SHP77 treated with DMSO at 0.1 percent for 48 hours (cell line): ENCODE results near the gene C3orf80.
"Not testable (repeated sequence)": the region's sequence is repeated elsewhere in the genome, so short reads cannot be mapped to it uniquely, and the experiment has no call there.

ENCODE experiments used
- DNase-seq: peaks from one replicate; lab custom pipeline; 2025; lab: John Stamatoyannopoulos, UW

Gene C3orf80

DNA sequence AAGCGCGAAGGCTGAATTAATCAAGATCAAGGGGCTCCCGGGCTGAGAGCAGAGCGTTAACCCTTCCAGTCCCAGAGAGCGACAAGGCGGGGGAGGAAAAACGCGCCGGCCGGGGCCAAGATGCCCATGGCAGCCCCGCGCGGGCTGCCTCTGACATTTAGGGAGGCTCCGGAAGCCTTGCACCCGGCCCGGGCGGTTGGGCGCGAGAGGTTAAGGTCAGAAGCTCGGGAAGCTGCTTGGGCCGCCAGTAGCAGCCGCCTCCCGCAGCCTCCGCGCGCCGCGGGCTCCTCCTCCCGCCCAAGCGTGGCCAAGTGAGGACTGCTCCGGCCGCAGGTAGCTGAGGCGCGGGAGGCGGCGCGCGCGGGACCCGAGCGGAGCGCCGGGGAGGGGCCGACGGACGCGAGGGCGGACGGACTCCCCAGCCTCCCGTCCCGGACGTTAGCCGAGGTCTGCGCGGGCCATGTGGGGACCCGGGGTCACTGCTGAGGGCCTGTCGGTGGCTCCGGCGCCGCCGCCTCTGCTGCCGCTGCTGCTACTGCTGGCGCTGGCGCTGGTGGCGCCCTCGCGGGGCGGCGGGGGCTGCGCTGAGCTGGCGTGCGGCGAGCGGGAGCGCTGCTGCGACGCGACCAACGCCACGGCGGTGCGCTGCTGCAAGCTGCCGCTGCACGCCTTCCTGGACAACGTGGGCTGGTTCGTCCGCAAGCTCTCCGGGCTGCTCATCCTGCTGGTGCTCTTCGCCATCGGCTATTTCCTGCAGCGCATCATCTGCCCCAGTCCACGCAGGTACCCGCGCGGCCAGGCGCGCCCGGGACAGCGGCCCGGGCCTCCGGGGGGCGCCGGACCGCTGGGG lies at the start of gene C3orf80:
TSS of gene C3orf80 (plus strand) at position 247 of the 850 bp plus-strand sequence. CDS start at position 461, 214 bp downstream.
- no peak for DNase-seq

DNA sequence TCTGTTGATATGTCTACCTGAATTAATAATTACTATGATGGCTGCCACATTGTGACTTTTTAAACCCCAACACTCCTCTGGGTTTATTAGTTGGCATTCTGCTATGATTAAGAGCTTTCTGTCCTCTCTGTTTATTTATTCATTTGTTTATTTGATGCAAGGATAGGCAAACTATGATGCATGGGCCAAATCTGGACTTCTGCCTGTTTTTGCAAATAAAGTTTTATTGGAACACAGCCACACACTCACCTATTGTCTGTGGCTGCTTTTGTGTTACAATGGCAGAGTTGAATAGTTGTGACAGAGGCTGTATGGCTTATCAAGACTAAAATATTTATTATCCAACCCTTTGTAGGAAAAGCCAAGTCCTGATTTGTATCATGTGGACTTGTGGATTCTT lies 48.3 kb upstream of the C3orf80 start:
- no peak for DNase-seq

DNA sequence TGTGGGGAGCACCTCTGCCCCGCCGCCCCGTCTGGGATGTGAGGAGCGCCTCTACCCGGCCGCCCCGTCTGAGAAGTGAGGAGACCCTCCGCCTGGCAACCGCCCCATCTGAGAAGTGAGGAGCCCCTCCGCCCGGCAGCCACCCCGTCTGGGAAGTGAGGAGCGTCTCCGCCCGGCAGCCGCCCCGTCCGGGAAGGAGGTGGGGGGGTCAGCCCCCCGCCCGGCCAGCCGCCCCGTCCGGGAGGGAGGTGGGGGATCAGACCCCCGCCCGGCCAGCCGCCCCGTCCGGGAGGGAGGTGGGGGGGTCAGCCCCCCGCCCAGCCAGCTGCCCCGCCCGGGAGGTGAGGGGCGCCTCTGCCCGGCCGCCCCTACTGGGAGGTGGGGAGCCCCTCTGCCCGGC lies 46.6 kb upstream of the C3orf80 start:
- not testable (repeated sequence) for DNase-seq

DNA sequence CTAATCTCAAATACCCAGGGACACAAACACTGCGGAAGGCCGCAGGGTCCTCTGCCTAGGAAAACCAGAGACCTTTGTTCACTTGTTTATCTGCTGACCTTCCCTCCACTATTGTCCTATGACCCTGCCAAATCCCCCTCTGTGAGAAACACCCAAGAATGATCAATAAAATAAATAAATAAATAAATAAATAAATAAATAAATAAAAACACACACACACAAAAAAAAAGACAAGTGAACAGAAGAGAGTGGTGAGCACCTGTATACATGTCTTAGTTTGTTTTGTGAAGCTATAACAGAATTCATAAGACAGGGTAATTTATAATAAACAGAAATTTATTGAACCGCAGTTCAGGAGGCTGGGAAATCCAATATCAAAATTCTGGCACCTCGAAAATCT lies 45.8 kb upstream of the C3orf80 start:
- DNase-seq = not testable (repeated sequence)

DNA sequence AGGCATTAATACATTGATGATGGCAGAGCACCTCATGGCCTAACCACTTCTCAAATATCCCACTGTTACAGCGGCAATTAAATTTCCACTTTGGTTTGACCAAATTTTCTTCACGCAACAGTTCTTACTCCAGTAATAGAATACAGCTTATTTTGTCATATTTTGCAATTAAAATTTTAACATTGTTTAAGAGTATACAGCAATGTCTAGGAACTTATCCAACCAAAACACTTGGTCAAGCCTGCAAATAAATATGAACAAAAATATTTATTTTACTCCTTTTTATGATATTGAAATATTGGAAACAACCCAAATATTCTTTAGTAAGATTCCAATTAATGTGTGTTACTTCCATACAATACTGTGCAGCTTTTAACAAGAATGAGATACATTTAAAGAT lies 45.3 kb upstream of the C3orf80 start:
- DNase-seq = no peak

DNA sequence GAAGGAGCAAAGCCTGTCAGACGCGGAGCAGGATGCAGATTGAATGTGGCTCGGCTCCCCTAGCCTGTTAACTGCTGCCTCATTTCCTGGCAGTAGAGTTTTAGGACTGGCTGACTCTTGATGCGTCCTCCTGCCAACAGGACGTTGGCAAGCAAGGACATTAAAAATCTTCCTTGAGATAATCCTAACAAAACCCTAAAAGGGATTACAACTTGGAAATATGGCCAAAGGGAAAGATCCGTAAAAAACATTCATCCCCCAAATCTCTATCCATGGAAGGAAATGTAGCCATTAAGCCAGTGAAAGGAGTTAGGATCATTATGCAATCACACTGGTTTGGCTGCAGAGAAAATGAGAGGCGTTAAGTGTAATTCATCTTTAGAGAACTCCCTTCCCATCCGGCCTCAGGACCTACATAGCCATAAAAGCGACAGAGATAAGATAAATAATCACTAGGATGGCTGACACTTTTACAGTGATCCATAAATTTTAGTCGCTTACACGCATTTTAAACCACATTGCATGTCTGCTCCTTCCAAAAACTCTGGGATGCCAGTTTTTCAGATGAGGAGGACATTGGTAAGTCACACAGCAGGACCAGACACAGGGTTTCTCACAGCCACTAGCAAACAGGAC lies 44.5 kb upstream of the C3orf80 start:
- DNase-seq = peak; percentile 13

DNA sequence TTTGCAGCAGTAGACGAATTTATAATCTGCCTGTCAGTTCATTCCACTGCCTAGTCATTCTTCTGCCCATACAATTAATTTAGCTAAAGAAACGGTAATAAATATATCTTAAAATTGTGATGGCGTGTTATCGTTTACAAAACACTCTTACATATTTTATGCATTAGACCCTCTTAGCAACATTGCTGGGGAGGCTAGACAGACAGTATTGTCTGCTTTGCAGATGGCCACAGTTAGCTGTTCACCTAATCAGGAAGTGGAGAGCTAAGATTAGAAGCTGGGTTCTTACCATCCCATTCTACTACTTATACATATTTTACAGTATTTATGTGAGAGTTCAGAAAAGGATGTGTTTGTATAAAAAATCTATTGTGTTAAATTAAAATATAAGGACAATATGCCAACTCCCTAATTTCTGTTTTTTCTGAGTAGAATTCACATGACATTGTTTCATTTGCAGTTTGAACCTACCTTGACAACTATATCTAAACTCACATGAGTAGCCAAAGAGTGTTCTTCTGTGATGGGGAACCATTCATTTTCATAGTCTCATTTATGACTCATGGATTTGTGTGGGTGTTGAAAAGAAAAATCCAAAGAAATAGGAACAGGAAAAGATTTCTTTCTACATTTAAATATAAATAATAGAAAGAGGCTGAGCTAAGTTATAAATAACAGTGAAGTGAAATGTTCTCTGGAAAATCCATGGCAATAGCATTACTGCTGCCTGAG lies 41.7 kb upstream of the C3orf80 start:
- DNase-seq = no peak

DNA sequence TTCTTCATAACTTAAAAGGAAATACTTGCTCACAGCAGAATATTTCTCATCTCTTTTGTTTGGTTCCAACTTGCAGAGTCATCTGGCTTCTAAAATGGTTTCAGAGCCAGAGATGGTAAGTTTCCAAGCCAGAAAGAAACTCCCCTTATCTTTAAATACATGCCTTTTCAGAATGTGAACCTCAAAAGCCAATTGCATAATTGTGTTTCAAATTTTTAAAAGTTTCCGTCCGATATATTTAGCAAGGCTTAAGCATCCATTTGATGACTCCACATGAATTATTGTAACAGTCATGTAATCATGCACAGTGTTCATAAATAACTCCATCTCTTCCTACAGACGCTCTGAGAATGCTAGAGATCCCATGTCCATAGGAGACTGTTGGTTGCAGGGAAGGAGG lies 40.6 kb upstream of the C3orf80 start:
- DNase-seq = no peak

DNA sequence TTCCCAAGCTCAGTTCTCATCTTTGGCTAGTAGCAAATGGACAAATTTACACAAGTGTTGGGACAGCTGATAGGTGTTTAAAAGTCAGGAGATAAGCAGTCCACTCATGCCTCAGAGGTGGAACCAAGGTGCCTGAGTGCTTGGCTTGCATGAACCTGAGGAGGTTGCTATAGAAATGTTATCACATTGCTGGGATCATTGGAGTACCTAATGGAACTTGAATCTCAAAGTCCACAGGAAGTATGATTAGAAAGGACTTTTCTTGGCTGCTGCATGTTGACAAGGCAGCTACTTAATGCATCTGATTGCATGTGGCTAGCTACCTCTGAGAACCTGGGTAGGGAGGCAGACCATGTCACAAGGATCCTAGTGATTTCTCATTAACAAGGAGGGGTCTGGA lies 39.5 kb upstream of the C3orf80 start:
- DNase-seq = no peak

DNA sequence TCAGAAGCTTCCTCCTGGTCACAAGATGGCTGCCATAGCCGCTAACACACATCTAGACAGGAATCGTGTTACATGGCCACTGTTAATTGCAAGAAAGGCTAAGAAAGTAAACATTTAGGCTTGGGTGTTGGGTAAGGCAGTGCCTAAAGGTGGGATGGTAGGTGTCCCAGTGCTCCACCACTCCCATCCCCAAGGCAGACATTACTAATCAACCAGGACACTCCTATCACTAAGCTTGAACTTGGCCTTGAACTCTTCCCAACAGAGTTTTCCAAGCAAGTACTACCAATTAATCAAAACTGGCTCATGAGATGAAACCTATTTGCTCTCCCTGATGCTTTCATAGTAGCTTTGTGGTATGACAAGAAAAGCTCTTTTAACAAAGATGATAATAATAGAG lies 37.9 kb upstream of the C3orf80 start:
- DNase-seq = no peak

DNA sequence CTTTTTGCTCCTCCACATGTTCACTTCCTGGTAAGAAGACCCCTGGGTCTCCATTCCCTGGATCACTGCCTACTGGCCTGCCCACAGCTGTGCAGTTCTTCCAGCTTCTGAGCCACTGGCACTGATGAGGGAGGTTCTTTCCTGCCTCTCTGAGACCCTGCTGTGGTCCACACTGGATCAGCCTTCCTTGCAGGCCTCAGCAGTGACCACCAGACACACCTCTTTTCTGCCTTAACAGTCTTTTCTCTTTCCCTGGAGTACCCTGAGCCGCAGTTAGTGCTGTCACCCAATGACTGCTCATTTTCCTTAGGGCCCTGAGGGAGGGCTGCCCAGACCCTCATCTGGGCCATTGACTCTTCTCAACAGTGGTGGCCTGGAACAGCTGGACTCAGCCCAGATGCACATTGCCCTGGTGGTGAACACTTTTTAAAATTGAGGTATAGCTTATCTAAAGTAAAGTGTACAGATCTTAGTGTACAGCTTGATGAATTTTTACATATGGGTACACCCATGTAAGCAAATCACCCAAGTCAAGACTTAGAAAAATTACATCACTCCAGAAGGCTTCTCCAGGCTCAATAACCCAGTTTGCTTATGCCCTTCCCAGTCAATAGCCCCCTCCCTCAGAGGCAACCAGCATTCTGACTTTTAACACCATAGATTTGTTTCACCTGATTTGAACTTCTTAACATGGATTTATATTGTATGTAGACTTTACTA lies 32.8 kb upstream of the C3orf80 start:
- no peak for DNase-seq

DNA sequence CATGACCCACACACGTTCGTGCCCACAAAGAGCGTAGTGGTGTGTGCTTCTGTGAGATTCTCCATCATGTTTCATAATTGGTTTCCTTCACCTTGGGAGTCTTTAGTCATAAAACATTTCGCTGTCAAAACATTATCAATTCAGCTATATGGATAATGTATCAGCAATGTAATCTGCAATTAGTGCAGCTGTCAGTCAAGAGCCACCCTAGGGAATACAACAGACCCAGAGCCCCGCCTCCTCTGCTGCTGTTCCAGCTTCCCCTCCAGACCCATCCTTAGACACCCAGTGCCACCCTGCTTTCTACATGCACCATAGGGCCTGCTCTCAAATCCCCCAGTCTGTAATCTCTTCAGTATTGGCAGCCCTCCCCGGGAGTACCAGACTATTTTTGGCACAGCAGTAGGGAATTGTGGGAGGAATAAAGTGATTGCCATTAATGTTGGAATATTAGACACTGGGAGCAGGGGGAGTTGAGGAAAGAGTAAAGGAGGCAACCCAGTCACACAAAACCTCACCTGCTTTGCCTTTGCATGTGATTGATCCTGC lies 31.5 kb upstream of the C3orf80 start:
- DNase-seq = no peak

DNA sequence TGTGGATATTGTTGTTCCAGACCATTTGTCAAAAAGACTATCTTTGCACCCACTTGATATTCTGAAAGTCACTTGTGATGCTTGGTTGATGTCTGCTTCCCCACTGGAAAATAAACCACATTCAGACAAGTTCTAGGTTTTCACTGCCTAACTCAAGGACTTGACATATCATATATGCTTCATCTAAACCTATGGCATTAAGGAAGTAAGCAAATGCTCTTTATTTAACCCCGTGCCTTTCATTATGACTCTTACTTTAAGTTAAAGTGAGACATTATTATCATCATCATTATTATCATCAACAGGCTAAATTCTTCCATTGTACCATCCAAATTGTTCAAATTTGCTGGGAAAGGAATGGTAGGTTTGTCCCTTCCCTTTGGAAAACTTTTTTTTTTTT lies 30.8 kb upstream of the C3orf80 start:
- DNase-seq = no peak

DNA sequence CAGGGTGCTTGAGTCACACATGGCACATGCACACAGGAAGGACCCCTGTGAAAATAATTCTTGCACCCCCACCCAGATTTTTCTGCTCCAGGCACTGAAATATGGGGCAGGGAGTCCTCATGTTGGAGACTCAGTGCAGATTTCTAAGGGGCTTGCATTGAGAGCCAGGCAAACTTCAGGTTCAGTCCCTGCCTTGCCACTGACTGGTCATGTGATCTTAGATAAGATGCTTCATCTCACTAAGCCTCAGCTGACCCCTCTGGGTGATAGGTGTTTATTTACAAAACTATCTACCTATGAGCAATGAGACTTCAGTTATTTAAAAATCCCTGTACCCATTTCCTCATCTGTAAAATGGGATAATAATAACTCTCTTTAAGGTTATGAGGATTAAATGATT lies 30.1 kb upstream of the C3orf80 start:
- DNase-seq = no peak

DNA sequence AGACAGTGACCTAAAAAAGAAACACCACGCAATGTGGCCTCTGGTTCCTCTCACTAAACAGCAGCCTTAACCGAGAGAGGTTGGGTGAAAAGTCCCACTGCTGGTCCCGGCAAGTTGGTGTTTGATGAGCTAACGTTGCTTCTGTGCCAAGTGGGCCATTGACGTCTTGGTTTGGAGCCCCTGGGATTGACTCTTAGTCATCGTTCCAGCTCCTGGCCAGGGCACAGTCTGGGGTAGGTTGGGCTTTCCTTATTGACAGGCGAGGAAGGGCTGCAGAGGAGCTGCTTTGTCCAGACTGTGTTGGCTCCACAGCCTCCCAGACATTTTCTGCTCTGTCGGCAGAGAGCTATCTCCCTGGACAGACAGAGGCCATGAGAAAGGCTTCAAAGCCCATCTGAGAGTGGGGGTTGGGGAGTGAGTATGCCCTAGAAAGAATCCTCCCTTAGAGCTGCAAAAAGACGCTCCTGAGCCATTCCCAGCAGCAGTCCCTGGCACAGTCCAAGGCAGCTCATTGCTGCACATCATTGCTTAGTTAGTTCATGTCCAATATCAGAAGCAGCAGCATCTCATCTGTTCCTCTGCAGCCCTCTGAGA lies 28.6 kb upstream of the C3orf80 start:
- DNase-seq = no peak

DNA sequence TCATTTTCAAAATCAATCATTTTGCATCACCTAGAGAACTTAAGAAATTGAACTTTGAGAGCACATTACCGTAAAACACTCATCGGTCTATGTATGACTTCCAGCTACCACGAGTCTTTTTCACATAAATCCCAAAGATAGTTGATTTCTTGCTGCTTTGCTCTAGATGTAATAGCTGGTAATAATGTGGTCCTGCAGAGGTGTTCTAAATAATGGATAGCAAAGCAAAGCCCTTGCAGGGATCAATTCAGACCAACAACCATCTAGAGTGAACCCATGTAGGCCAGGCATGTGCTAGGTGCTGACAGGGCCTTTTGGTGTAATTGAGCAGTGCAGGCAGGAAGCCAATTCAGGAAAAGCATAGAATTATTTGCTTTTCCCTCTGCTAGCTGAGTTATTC lies 26.1 kb upstream of the C3orf80 start:
- no peak for DNase-seq

DNA sequence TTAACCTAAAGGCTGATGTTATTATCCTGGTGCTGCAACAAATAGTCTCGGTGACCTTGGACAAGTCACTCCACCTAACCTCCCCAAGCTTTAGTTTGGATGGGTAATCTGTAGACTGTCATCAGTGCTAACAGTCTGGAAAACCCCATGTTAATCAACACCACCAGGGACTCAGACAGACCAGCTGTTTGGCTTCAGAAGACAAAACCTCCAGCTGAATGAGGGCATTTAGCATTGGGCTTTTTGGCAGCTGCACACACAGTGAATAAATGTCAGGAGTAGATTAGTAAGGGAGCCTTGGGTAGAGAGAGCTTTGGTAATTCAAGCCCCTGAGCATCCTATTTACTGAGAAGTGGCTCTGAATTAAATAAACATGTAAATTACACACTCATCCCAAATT lies 24.9 kb upstream of the C3orf80 start:
- peak; percentile 79 for DNase-seq

DNA sequence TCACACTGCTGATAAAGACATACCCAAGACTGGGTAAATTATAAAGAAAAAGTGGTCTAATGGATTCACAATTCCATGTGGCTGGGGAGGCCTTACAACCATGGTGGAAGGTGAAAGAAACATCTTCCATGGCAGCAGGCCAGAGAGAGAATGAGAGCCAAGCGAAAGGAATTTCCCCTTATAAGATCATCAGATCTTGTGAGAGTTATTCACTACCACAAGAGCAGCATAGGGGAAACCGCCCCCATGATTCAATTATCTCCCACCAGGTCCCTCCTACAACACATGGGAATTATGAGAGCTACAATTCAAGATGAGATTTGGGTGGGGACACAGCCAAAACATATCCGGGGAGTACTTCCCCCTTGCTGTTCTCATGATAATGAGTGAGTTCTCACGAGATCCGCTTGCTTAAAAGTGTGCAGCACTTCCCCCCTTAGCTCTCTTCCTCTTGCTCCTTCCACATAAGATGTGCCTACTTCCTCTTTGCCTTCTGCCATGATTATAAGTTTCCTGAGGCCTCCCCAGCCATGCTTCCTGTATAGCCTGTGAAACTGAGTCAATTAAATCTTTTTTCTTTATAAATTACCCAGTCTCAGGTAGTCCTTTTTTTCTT lies 20.7 kb upstream of the C3orf80 start:
- DNase-seq = not testable (repeated sequence)

DNA sequence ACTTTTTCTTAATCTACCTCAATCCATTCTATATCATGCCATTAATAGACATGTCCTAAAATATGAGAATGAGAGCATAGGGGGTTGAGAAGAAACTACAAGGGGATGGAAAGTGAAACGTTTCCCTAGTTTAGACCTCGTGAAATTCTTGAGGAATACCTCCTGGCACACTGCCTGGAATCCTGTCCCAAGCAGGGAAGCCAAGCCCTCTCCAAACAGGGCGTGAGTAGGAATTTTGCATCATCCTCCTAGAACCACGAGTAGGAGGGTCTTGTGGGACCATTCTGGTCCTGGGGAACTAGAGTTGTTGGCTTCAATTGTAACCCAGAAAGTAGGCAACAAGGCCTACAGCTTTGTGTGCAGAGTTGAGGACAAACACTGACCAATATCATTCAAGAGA lies 19.6 kb upstream of the C3orf80 start:
- no peak for DNase-seq

DNA sequence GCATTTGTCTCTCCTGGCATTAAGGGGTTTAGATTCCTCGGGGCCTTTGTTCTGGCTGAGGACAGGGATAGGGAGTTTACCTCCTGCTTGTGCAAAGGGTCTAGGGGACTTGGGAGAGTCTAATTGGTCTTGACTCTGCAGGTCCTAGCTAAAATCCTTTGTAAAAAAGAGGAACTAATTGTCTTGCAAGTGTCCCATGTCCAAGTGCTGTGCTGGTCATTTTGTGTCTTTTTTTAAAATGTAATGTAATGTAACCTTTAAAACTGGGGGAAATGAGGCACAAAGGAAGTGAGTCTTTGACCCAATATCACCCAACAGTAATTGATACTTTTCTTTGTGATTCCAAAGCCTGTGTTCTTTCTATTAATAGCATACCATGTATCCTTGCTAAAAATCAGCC lies 14.9 kb upstream of the C3orf80 start:
- no peak for DNase-seq

DNA sequence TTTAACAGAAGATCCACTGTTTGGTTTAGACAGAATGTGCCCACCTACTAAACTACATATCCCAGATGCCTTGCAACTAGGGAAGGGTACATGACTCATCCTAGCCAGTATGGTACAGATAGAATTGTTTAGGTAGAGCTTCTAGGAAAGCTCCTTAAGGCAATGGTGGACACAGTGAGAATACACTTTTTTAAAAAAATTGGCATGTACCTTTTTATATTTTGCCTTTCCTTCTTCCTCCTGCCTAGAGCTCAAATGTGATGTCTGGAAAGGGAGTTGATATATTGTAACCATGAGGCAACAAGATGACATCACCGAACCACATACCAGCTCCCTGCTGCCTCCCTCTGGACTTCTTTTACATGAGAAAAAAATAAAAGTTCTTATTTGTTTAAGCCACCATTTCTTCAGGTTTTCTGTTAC lies 14.4 kb upstream of the C3orf80 start:
- DNase-seq = no peak
